SK-N-SH treated with all-trans-retinoic acid at 6 μM for 48 hours (cell line): ENCODE measurements around the gene URB1.

ENCODE experiments used
- ATAC-seq: fragments of 200-7000 bp; cut with Tn5 transposase; 3 replicates; pipeline ENCODE4 v1.9.1; 2020; ENCODE audit warnings: mild to moderate bottlenecking, moderate library complexity
- ARNTL ChIP-seq: fragments of 450-650 bp; formaldehyde crosslinking; IDR thresholded peaks from 2 replicates; pipeline ENCODE4 v1.5.0; 2020; ENCODE audit warnings: low read depth, mild to moderate bottlenecking, moderate library complexity, borderline replicate concordance
- BACH2 ChIP-seq: fragments of 250-450 bp; sonication (Bioruptor Pico); IDR thresholded peaks from 2 replicates; pipeline ENCODE4 v1.9.0; 2021; ENCODE audit warnings: mild to moderate bottlenecking, borderline replicate concordance
- CSDC2 ChIP-seq: fragments of 250-450 bp; sonication (Bioruptor Pico); IDR thresholded peaks from 2 replicates; pipeline ENCODE4 v1.5.0; 2020; ENCODE audit warnings: mild to moderate bottlenecking, moderate library complexity
- ESRRG ChIP-seq: fragments of 250-450 bp; sonication (Bioruptor Pico); IDR thresholded peaks from 2 replicates; pipeline ENCODE4 v1.6.1; 2021; ENCODE audit warnings: mild to moderate bottlenecking
- GLIS3 ChIP-seq: fragments of 250-450 bp; sonication (Bioruptor Pico); IDR thresholded peaks from 2 replicates; pipeline ENCODE4 v1.5.0; 2020; ENCODE audit warnings: mild to moderate bottlenecking, moderate library complexity
- ISL1 ChIP-seq: fragments of 250-450 bp; sonication (Bioruptor Pico); IDR thresholded peaks from 2 replicates; pipeline ENCODE4 v2.1.2; 2022; ENCODE audit warnings: mild to moderate bottlenecking, moderate library complexity
- OSR1 ChIP-seq: fragments of 250-450 bp; sonication (Bioruptor Pico); IDR thresholded peaks from 2 replicates; pipeline ENCODE4 v1.8.0; 2022; ENCODE audit warnings: moderate library complexity, mild to moderate bottlenecking, inconsistent platforms
- PATZ1 ChIP-seq: fragments of 250-450 bp; sonication (Bioruptor Pico); IDR thresholded peaks from 2 replicates; pipeline ENCODE4 v1.8.0; 2020; ENCODE audit warnings: mild to moderate bottlenecking, moderate library complexity, borderline replicate concordance
- POU6F1 ChIP-seq: fragments of 250-450 bp; sonication (Bioruptor Pico); IDR thresholded peaks from 2 replicates; pipeline ENCODE4 v1.8.0; 2021; ENCODE audit warnings: low read depth, mild to moderate bottlenecking, moderate library complexity, borderline replicate concordance
- PPARA ChIP-seq: fragments of 250-450 bp; sonication (Bioruptor Pico); IDR thresholded peaks from 2 replicates; pipeline ENCODE4 v1.5.0; 2020; ENCODE audit warnings: mild to moderate bottlenecking, borderline replicate concordance
- RARB ChIP-seq: fragments of 250-450 bp; sonication (Bioruptor Pico); IDR thresholded peaks from 2 replicates; pipeline ENCODE4 v1.8.0; 2021; ENCODE audit warnings: mild to moderate bottlenecking, moderate library complexity
- SNAI2 ChIP-seq: fragments of 250-450 bp; sonication (Bioruptor Pico); IDR thresholded peaks from 2 replicates; pipeline ENCODE4 v1.5.0; 2020; ENCODE audit warnings: mild to moderate bottlenecking, moderate library complexity
- TCF4 ChIP-seq: fragments of 250-450 bp; sonication (Bioruptor Pico); IDR thresholded peaks from 2 replicates; pipeline ENCODE4 v1.8.0; 2021; ENCODE audit warnings: mild to moderate bottlenecking, moderate library complexity, borderline replicate concordance
- TOX ChIP-seq: fragments of 250-450 bp; sonication (Bioruptor Pico); IDR thresholded peaks from 2 replicates; pipeline ENCODE4 v1.8.0; 2021; ENCODE audit warnings: mild to moderate bottlenecking, moderate library complexity, borderline replicate concordance
- TSHZ2 ChIP-seq: fragments of 250-450 bp; sonication (Bioruptor Pico); IDR thresholded peaks from 2 replicates; pipeline ENCODE4 v1.5.0; 2020; ENCODE audit warnings: mild to moderate bottlenecking, moderate library complexity
- ZC3H10 ChIP-seq: fragments of 250-450 bp; sonication (Bioruptor Pico); IDR thresholded peaks from 2 replicates; pipeline ENCODE4 v1.5.1; 2021; ENCODE audit warnings: mild to moderate bottlenecking, moderate library complexity
- ZFP30 ChIP-seq: fragments of 450-650 bp; formaldehyde crosslinking; IDR thresholded peaks from 2 replicates; pipeline ENCODE4 v1.5.0; 2022; ENCODE audit warnings: mild to moderate bottlenecking, moderate library complexity
- ZNF565 ChIP-seq: fragments of 450-650 bp; formaldehyde crosslinking; conservative IDR thresholded peaks from 2 replicates; pipeline ENCODE4 v1.5.0; 2020; ENCODE audit warnings: low read depth, mild to moderate bottlenecking, moderate library complexity
- ZNF8 ChIP-seq: fragments of 450-650 bp; formaldehyde crosslinking; IDR thresholded peaks from 2 replicates; pipeline ENCODE4 v1.5.0; 2020; ENCODE audit warnings: mild to moderate bottlenecking, moderate library complexity
- TF ChIP-seq, protein P1 (sequence below): fragments of 250-450 bp; sonication (Bioruptor Pico); IDR thresholded peaks from 2 replicates; pipeline ENCODE4 v1.5.1; 2021; ENCODE audit warnings: mild to moderate bottlenecking, moderate library complexity
- TF ChIP-seq, protein P2 (sequence below): fragments of 250-450 bp; sonication (Bioruptor Pico); IDR thresholded peaks from 2 replicates; pipeline ENCODE4 v1.5.1; 2020; ENCODE audit warnings: low read depth, mild to moderate bottlenecking, moderate library complexity

The URB1 gene

GRCh38 chr21:32426066-32426465, 33.3 kb upstream of the URB1 start:
- no peak for ATAC-seq
- TF ChIP-seq ARNTL (CRISPR knock-in tag) (no peak), SNAI2 (CRISPR knock-in tag) (no peak), ZC3H10 (CRISPR knock-in tag) (no peak), BACH2 (CRISPR knock-in tag) (no peak), ISL1 (no peak), GLIS3 (CRISPR knock-in tag) (no peak), CSDC2 (no peak), RARB (CRISPR knock-in tag) (no peak), PATZ1 (CRISPR knock-in tag) (no peak), OSR1 (CRISPR knock-in tag) (no peak), ZNF8 (CRISPR knock-in tag) (no peak), ZNF565 (CRISPR knock-in tag) (no peak)

GRCh38 chr21:32425628-32426027, 32.8 kb upstream of the URB1 start:
- 0 out of 3 replicates have a peak, but pooled peaks have one; percentile 22 for ATAC-seq
- no peak for TF ChIP-seq POU6F1 (CRISPR knock-in tag)
- TF ChIP-seq, all 23 proteins: peak for 0

- no peak for ATAC-seq
- no peak for TF ChIP-seq BACH2 (CRISPR knock-in tag)
- no peak for TF ChIP-seq PPARA (CRISPR knock-in tag)
- TF ChIP-seq ARNTL (CRISPR knock-in tag) = no peak
- TF ChIP-seq PATZ1 (CRISPR knock-in tag) = no peak
- TF ChIP-seq, protein P1, sequence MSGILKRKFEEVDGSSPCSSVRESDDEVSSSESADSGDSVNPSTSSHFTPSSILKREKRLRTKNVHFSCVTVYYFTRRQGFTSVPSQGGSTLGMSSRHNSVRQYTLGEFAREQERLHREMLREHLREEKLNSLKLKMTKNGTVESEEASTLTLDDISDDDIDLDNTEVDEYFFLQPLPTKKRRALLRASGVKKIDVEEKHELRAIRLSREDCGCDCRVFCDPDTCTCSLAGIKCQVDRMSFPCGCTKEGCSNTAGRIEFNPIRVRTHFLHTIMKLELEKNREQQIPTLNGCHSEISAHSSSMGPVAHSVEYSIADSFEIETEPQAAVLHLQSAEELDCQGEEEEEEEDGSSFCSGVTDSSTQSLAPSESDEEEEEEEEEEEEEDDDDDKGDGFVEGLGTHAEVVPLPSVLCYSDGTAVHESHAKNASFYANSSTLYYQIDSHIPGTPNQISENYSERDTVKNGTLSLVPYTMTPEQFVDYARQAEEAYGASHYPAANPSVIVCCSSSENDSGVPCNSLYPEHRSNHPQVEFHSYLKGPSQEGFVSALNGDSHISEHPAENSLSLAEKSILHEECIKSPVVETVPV (CRISPR knock-in tag) = no peak
- TF ChIP-seq, protein P2, sequence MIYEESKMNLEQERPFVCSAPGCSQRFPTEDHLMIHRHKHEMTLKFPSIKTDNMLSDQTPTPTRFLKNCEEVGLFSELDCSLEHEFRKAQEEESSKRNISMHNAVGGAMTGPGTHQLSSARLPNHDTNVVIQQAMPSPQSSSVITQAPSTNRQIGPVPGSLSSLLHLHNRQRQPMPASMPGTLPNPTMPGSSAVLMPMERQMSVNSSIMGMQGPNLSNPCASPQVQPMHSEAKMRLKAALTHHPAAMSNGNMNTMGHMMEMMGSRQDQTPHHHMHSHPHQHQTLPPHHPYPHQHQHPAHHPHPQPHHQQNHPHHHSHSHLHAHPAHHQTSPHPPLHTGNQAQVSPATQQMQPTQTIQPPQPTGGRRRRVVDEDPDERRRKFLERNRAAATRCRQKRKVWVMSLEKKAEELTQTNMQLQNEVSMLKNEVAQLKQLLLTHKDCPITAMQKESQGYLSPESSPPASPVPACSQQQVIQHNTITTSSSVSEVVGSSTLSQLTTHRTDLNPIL (CRISPR knock-in tag) = no peak
- TF ChIP-seq ISL1 = no peak
- TF ChIP-seq TOX (CRISPR knock-in tag) = no peak
- TF ChIP-seq GLIS3 (CRISPR knock-in tag) = no peak
- TF ChIP-seq TCF4 (CRISPR knock-in tag) = no peak
- no peak for TF ChIP-seq OSR1 (CRISPR knock-in tag)
- no peak for TF ChIP-seq POU6F1 (CRISPR knock-in tag)
- no peak for TF ChIP-seq ZFP30 (CRISPR knock-in tag)
- no peak for TF ChIP-seq ZNF565 (CRISPR knock-in tag)
- no peak for TF ChIP-seq SNAI2 (CRISPR knock-in tag)
- no peak for TF ChIP-seq ESRRG (CRISPR knock-in tag)
- TF ChIP-seq TSHZ2 (CRISPR knock-in tag) = no peak
These were observed 31.9 kb upstream of the URB1 start for GRCh38 chr21:32424674-32425073.
